ENCODE measurements around the gene ACOX3. TPM values are rescaled to one million over a fixed set of nuclear protein-coding genes. Genes with fewer than 3 reads are reported as not detected.

Gene ACOX3
- total and polyA plus RNA-seq, 9 of the 15 experiments (the other 6 are each of a cell fraction or from before 2014, with no cell fraction given): 0.68 to 7.3 (median 3.7) TPM

GRCh38 chr4:8336412-8337075 is 104.0 kb downstream of the ACOX3 start (continued):
- TF ChIP-seq NRF1 (conservative IDR thresholded peaks at IDR 0.05 in 1 of 2, IDR thresholded peaks at IDR 0.05 in 1 of 2): no peak
- TF ChIP-seq SMARCC2 (IDR thresholded peaks at IDR 0.05; ENCODE audit: low read depth): peak; percentile 99
- peak; percentile 97 for TF ChIP-seq TEAD4 (IDR thresholded peaks at IDR 0.05; ENCODE audit: low read length)
- TF ChIP-seq TEAD4 (CRISPR knock-in tag; IDR thresholded peaks at IDR 0.05; ENCODE audit: borderline replicate concordance): no peak
- TF ChIP-seq ZNF75A (CRISPR knock-in tag; IDR thresholded peaks at IDR 0.05): no peak
- no peak for TF ChIP-seq XRCC5 (IDR thresholded peaks at IDR 0.05; ENCODE audit: low read depth, low read length)
- TF ChIP-seq PKNOX1 (IDR thresholded peaks at IDR 0.05): peak; percentile 90
- TF ChIP-seq HOMEZ (CRISPR knock-in tag; IDR thresholded peaks at IDR 0.05): no peak
- no peak for TF ChIP-seq KAT8 (IDR thresholded peaks at IDR 0.05; ENCODE audit: low read depth)
- no peak for TF ChIP-seq NR0B1 (IDR thresholded peaks at IDR 0.05; ENCODE audit: partially characterized antibody)
- TF ChIP-seq ESRRB (CRISPR knock-in tag; IDR thresholded peaks at IDR 0.05; ENCODE audit: borderline replicate concordance): no peak
- TF ChIP-seq GABPA (tag; conservative IDR thresholded peaks at IDR 0.05; ENCODE audit: low read depth): peak; percentile 74
- TF ChIP-seq RBM25 (IDR thresholded peaks at IDR 0.05; ENCODE audit: low read depth, low read length, severe bottlenecking): no peak

All from K562 (cell line).